Measurements from ENCODE around the gene ARMC9.

The ARMC9 gene

DNA sequence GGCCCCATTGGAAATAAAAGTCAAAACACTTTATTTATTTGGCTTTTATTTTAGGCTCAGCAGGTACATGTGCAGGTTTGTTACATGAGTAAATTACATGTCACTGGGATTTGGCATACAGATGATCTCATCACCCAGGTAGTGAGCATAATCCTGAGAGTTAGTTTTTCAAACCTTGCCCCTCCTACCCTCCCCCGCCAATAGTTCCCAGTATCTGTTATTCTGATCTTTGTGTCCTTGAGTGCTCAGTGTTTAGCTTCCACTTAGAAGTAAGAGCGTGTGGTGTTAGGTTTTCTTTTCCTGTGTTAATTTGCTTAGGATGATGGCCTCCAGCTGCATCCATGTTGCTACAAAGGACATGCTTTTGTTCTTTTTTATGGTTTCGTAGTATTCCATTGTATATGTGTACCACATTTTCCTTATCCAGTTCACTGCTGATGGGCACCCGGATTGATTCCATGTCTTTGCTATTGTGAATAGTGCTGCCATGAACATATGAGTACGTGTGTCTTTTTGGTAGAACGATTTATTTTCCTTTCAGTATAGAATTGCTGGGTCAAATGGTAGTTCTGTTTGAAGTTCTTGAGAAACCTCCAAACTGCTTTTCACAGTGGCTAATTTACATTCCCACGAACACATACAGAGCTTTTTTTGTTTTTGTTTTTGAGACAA is 47.9 kb downstream of the ARMC9 start:
- TF ChIP-seq TAF1 (IDR thresholded peaks at IDR 0.05; ENCODE audit: borderline replicate concordance, insufficient read depth, low read length) (no peak), POLR2AphosphoS5 (IDR thresholded peaks at IDR 0.05; ENCODE audit: low read depth, low read length) (no peak), SIN3A (IDR thresholded peaks at IDR 0.05; ENCODE audit: borderline replicate concordance, insufficient read depth, low read length) (no peak), REST (IDR thresholded peaks at IDR 0.05; ENCODE audit: insufficient read depth in 1 of 2, low read depth in 2 of 2, low read length in 2 of 2) (no peak), FOXP2 (optimal IDR thresholded peaks at IDR 0.05; ENCODE audit: borderline replicate concordance, extremely low read depth, extremely low read length, insufficient read depth) (no peak)

GRCh38 chr2:231250146-231250545 is 51.7 kb downstream of the ARMC9 start:
- TF ChIP-seq FOXP2 (optimal IDR thresholded peaks at IDR 0.05; ENCODE audit: borderline replicate concordance, extremely low read depth, extremely low read length, insufficient read depth), result no peak
- no peak for TF ChIP-seq POLR2AphosphoS5 (IDR thresholded peaks at IDR 0.05; ENCODE audit: low read depth, low read length)
- no peak for TF ChIP-seq TAF1 (IDR thresholded peaks at IDR 0.05; ENCODE audit: borderline replicate concordance, insufficient read depth, low read length)
- TF ChIP-seq SIN3A (IDR thresholded peaks at IDR 0.05; ENCODE audit: borderline replicate concordance, insufficient read depth, low read length), result no peak
- no peak for TF ChIP-seq REST (IDR thresholded peaks at IDR 0.05; ENCODE audit: insufficient read depth in 1 of 2, low read depth in 2 of 2, low read length in 2 of 2)

DNA sequence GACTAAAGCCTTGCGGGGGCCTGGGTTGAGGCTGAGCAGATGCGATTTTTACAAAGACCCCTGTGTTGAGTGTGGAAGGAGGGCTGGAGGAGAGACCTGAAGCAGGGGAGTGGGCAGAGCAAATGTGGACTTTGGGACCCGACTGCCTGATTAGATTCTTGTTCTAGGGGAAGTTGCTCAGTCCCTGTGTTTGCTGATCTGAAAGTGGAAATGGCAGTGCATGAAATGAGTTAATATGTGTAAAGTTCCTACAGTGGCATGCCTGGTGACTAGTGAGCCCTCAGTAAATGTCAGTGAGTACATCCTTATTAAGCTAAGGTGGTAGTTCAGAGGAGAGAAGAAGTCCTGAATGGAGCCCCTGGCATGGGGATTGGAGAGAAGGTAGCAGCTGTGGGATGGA is 52.3 kb downstream of the ARMC9 start:
- TF ChIP-seq SIN3A (IDR thresholded peaks at IDR 0.05; ENCODE audit: borderline replicate concordance, insufficient read depth, low read length) (no peak), POLR2AphosphoS5 (IDR thresholded peaks at IDR 0.05; ENCODE audit: low read depth, low read length) (no peak), TAF1 (IDR thresholded peaks at IDR 0.05; ENCODE audit: borderline replicate concordance, insufficient read depth, low read length) (no peak), REST (IDR thresholded peaks at IDR 0.05; ENCODE audit: insufficient read depth in 1 of 2, low read depth in 2 of 2, low read length in 2 of 2) (no peak), FOXP2 (optimal IDR thresholded peaks at IDR 0.05; ENCODE audit: borderline replicate concordance, extremely low read depth, extremely low read length, insufficient read depth) (no peak)

DNA sequence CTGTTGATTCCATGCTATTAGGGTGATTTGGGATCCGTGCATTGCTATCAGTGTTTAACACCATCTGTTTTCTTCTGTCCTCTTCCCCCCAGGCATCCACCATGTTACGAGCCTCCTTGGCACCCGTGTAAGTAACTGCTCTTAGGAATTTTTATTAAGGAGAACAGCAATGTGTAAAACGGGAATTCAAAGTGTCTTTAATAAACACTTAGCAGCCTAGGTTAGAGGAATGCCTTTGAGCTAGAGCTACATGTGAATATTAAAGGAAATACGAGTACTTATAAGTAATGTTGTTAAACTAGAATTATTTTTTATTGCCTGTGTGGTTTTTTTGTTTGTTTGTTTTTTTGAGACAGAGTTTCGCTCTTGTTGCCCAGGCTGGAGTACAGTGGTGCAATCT is 58.1 kb downstream of the ARMC9 start:
- TF ChIP-seq POLR2AphosphoS5 (IDR thresholded peaks at IDR 0.05; ENCODE audit: low read depth, low read length), result no peak
- TF ChIP-seq REST (IDR thresholded peaks at IDR 0.05; ENCODE audit: insufficient read depth in 1 of 2, low read depth in 2 of 2, low read length in 2 of 2), result no peak
- no peak for TF ChIP-seq SIN3A (IDR thresholded peaks at IDR 0.05; ENCODE audit: borderline replicate concordance, insufficient read depth, low read length)
- no peak for TF ChIP-seq TAF1 (IDR thresholded peaks at IDR 0.05; ENCODE audit: borderline replicate concordance, insufficient read depth, low read length)
- TF ChIP-seq FOXP2 (optimal IDR thresholded peaks at IDR 0.05; ENCODE audit: borderline replicate concordance, extremely low read depth, extremely low read length, insufficient read depth), result no peak

All from PFSK-1 (cell line).